ENCODE measurements around the gene NPM1.

DNA sequence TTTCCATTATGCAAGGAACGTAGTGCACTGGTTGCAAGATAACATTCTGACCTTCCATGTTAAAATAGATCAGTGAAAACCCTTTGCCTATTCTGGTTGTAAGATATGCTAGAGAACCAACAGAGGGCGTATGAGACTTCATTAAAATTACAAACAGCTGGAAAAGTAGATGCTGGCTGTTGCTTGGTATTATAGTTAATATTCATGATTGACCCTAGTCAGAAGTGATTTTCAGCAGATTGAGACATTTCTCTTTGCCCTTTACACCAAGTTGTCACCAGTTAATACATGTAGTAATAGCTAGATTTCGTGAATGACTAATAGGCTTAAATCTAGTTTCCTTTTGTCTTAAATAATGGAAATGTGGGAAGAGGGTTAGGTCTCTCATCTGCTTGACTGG lies 18.0 kb downstream of the NPM1 start:
- TF ChIP-seq EZH2phosphoT487 (IDR thresholded peaks at IDR 0.05; ENCODE audit: low read length) = no peak
- TF ChIP-seq, protein P1, sequence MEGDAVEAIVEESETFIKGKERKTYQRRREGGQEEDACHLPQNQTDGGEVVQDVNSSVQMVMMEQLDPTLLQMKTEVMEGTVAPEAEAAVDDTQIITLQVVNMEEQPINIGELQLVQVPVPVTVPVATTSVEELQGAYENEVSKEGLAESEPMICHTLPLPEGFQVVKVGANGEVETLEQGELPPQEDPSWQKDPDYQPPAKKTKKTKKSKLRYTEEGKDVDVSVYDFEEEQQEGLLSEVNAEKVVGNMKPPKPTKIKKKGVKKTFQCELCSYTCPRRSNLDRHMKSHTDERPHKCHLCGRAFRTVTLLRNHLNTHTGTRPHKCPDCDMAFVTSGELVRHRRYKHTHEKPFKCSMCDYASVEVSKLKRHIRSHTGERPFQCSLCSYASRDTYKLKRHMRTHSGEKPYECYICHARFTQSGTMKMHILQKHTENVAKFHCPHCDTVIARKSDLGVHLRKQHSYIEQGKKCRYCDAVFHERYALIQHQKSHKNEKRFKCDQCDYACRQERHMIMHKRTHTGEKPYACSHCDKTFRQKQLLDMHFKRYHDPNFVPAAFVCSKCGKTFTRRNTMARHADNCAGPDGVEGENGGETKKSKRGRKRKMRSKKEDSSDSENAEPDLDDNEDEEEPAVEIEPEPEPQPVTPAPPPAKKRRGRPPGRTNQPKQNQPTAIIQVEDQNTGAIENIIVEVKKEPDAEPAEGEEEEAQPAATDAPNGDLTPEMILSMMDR (IDR thresholded peaks at IDR 0.05; ENCODE audit: low read length) = peak; percentile 48
